ENCODE data around the gene PAX3. TPM values are rescaled to one million over a fixed set of nuclear protein-coding genes. Genes with fewer than 3 reads are reported as not detected.

PAX3 gene
- total RNA-seq, 3 donors from 2014 or later (not counting 1 experiment from before 2014, with no cell fraction given) = not detected

DNA sequence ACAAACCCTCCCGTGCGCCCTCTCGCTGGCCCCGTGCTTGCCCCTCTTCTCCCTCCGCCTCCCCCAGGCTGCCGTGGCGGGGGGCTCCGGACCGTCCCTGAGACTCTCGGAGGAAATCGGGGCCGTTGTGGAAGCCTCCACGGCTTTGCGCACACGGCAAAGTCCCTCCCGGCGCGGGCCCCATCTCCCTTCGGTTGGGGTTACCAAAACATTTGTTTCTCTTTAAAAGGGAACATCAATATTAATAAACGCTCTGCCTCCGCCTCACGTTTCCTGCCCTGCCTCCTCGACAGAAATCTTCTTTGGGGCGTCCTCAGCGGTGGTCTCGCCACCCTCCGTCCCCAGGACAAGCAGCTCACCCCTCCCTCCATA is 3.8 kb downstream of the PAX3 start:
- H3K27ac Mint-ChIP-seq = no peak overlapping the region
- H3K36me3 Mint-ChIP-seq = peaks cover 8% of the 10 kb centered on the region
- Histone ChIP-seq H3K9me3 (ENCODE audit: control insufficient read depth, insufficient read depth, low read length) (peaks cover 4% of the 10 kb centered on the region), H3K27me3 (ENCODE audit: control insufficient read depth, insufficient read depth, low read length) (peaks cover 72% of the 10 kb centered on the region), H3K4me1 (ENCODE audit: control insufficient read depth, insufficient read depth, low read length) (peaks cover 28% of the 10 kb centered on the region), H3K27ac (ENCODE audit: low read length) (no peak overlapping the region), H3K36me3 (ENCODE audit: control insufficient read depth, insufficient read depth, low read length) (no peaks in the 10 kb centered on the region), H3K4me3 (ENCODE audit: low read length) (no peak overlapping the region)
- ATAC-seq (no peak), DNase-seq (no peak)
- H3K4me1 Mint-ChIP-seq = peaks cover 9 to 22% of the 10 kb centered on the region in 2 donors
- intact Hi-C loops (cut with micrococcal nuclease) = no loop called here
- 6% methylated on average over 27 of the region's 27 CpGs for WGBS (ENCODE audit: insufficient coverage)
- H3K4me3 Mint-ChIP-seq = peak overlapping the region; percentile 31
- TF ChIP-seq, protein P1, sequence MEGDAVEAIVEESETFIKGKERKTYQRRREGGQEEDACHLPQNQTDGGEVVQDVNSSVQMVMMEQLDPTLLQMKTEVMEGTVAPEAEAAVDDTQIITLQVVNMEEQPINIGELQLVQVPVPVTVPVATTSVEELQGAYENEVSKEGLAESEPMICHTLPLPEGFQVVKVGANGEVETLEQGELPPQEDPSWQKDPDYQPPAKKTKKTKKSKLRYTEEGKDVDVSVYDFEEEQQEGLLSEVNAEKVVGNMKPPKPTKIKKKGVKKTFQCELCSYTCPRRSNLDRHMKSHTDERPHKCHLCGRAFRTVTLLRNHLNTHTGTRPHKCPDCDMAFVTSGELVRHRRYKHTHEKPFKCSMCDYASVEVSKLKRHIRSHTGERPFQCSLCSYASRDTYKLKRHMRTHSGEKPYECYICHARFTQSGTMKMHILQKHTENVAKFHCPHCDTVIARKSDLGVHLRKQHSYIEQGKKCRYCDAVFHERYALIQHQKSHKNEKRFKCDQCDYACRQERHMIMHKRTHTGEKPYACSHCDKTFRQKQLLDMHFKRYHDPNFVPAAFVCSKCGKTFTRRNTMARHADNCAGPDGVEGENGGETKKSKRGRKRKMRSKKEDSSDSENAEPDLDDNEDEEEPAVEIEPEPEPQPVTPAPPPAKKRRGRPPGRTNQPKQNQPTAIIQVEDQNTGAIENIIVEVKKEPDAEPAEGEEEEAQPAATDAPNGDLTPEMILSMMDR (IDR thresholded peaks at IDR 0.05) = no peak
- peaks cover 3% of the 10 kb centered on the region in 2 donors for H3K9me3 Mint-ChIP-seq
- peaks cover 82 to 89% of the 10 kb centered on the region in 2 donors for H3K27me3 Mint-ChIP-seq (ENCODE audit: low read depth in 2 of 2)

DNA sequence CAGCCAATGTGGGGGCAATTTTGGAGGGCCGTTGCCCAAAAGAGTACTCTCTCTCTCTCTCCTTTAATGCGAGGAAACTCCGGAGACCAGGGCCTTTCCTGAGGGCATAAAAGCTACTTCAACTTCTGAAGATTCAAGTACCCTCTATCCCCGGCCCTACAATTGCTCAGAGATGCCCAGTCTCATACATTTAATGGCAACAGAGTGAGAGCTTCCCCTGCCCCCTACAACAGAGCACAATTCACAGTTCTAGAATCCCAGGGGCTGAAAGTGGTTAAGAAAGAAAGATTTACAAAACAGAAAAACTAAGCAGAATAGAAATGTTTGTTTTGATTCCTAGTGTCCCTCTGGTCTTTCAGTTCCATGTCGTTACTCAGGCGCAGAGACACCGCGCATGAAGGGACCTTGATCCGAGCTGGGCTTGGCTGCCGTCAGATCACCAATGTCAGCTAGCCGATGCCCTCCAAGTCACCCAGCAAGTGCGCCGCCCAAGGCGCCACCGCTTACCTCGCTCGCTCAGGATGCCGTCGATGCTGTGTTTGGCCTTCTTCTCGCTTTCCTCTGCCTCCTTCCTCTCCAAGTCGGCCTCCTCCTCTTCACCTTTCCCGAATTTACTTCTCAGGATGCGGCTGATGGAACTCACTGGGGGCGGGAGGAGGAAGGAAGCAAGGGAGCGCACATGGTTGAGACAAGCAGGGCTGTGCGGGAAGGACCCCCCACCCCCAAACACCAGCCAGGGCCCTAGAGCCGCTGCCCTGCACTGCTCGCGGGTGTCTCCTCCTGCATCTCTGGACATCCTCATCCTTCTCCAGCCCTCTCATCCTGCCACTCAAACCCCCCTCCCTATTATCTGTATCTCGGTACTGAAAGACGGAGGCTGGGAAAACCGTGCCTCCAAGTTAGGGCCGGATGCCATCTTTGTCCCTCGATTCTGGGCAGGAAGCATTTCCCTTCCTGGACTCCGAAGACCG is 4.9 kb downstream of the PAX3 start:
- H3K4me3 Mint-ChIP-seq = no peak overlapping the region
- WGBS (ENCODE audit: insufficient coverage) = 8% methylated on average over 36 of the region's 36 CpGs
- H3K36me3 Mint-ChIP-seq = peaks cover 18% of the 10 kb centered on the region
- Histone ChIP-seq H3K9me3 (ENCODE audit: control insufficient read depth, insufficient read depth, low read length) (peaks cover 4% of the 10 kb centered on the region), H3K4me3 (ENCODE audit: low read length) (no peak overlapping the region), H3K27me3 (ENCODE audit: control insufficient read depth, insufficient read depth, low read length) (peaks cover 67% of the 10 kb centered on the region), H3K36me3 (ENCODE audit: control insufficient read depth, insufficient read depth, low read length) (no peaks in the 10 kb centered on the region), H3K4me1 (ENCODE audit: control insufficient read depth, insufficient read depth, low read length) (peaks cover 27% of the 10 kb centered on the region), H3K27ac (ENCODE audit: low read length) (no peak overlapping the region)
- DNase-seq (no peak), ATAC-seq (no peak)
- intact Hi-C loops (cut with micrococcal nuclease) = no loop called here
- H3K27me3 Mint-ChIP-seq (ENCODE audit: low read depth in 2 of 2) = peaks cover 82 to 89% of the 10 kb centered on the region in 2 donors
- peaks cover 9 to 16% of the 10 kb centered on the region in 2 donors for H3K4me1 Mint-ChIP-seq
- H3K9me3 Mint-ChIP-seq = no peaks in the 10 kb centered on the region
- TF ChIP-seq, protein P1 (IDR thresholded peaks at IDR 0.05) = no peak
- no peak overlapping the region for H3K27ac Mint-ChIP-seq

DNA sequence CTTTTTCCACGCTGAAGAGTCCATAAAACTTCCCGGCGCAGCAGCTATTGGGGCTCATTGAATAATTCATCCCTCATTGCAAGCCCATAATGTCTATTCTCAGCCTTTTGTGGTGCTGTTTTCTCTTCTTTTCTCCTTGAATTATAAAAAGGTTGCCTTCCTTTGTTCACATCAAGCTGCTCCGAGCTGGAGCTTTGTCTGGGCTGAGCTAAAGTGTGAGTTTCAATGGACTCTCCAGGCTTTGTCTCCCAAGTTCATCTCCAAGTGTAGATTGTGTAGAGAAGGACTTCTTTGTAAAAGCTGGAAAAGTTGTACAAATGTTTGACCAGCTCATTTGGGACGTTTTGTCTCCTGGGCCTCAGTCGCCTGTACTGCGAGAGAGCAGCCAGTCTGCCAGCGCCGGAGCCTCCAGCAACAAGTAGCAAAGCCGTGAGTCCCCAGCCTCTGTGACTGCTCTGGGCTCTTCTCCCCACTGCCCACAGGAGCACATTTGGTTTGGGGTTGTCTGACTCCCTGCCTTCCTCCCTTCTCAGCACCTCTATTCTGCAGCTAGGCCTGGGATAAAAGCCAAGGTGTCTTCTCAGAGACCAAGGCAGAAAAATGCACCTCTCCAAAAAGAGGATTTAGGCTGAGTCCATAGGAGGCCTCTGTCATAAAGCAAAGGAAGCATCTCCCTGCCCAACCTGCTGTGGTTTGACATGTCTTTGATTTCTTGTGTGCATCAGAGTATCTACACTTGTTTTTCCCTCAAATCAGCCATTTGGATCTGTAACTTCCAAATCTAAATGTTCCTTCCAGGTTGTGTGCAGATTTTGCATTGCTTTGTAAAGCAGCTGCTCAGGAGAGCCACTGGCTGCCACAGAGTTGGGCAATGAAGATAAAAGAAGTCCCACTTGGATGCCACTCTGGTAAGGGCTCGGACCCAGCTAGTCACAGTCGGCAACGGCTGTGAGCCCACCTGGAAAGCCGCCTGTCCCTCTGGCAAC is 6.4 kb downstream of the PAX3 start:
- peaks cover under 1% of the 10 kb centered on the region for H3K9me3 ChIP-seq (ENCODE audit: control insufficient read depth, insufficient read depth, low read length)
- no peak for ATAC-seq
- H3K4me3 ChIP-seq (ENCODE audit: low read length) = no peak overlapping the region
- no peak overlapping the region for H3K27ac ChIP-seq (ENCODE audit: low read length)
- Mint-ChIP-seq H3K27ac (no peak overlapping the region), H3K9me3 (no peaks in the 10 kb centered on the region), H3K4me3 (no peak overlapping the region), H3K4me1 (peaks cover 9 to 16% of the 10 kb centered on the region in 2 donors), H3K27me3 (ENCODE audit: low read depth in 2 of 2) (peaks cover 82 to 94% of the 10 kb centered on the region in 2 donors), H3K36me3 (peaks cover 32% of the 10 kb centered on the region)
- H3K4me1 ChIP-seq (ENCODE audit: control insufficient read depth, insufficient read depth, low read length) = peaks cover 14% of the 10 kb centered on the region
- DNase-seq = no peak
- 24% methylated on average over 14 of the region's 14 CpGs for WGBS (ENCODE audit: insufficient coverage)
- H3K27me3 ChIP-seq (ENCODE audit: control insufficient read depth, insufficient read depth, low read length) = peaks cover 66% of the 10 kb centered on the region
- intact Hi-C loops (cut with micrococcal nuclease) = no loop called here
- no peaks in the 10 kb centered on the region for H3K36me3 ChIP-seq (ENCODE audit: control insufficient read depth, insufficient read depth, low read length)
- TF ChIP-seq, protein P1 (IDR thresholded peaks at IDR 0.05) = no peak
